ENCODE measurements around the gene VSTM2B.

GRCh38 chr19:29484876-29485275 lies 40.9 kb upstream of the VSTM2B start:
- no peak for TF ChIP-seq CTCF (IDR thresholded peaks at IDR 0.05)
- TF ChIP-seq EZH2 (IDR thresholded peaks at IDR 0.05), result no peak
- no peak for TF ChIP-seq EZH2phosphoT487 (IDR thresholded peaks at IDR 0.05)
